ENCODE measurements around the gene ANKK1.

ANKK1 gene

GRCh38 chr11:113373981-113374560 lies 13.5 kb upstream of the ANKK1 start:
- POLR2A ChIA-PET (ENCODE audit: low non-redundant PET) = no interaction called here
- DNase-seq (ENCODE audit: low spot score) = no peak
- TF ChIP-seq CTCF (conservative IDR thresholded peaks at IDR 0.05; ENCODE audit: low read depth) = no peak
- CTCF ChIA-PET = no interaction called here
- H3K27ac ChIP-seq = peak overlapping the region; percentile 59; the same call in 1 of the 2 replicates

GRCh38 chr11:113375402-113375801 lies 12.2 kb upstream of the ANKK1 start:
- no peak for DNase-seq (ENCODE audit: low spot score)
- ChIA-PET CTCF (no interaction called here), POLR2A (ENCODE audit: low non-redundant PET) (no interaction called here)
- no peak for TF ChIP-seq CTCF (conservative IDR thresholded peaks at IDR 0.05; ENCODE audit: low read depth)
- H3K27ac ChIP-seq = no peak overlapping the region

GRCh38 chr11:113376156-113376555 lies 11.4 kb upstream of the ANKK1 start:
- TF ChIP-seq CTCF (conservative IDR thresholded peaks at IDR 0.05; ENCODE audit: low read depth) = no peak
- ChIA-PET CTCF (no interaction called here), POLR2A (ENCODE audit: low non-redundant PET) (no interaction called here)
- DNase-seq (ENCODE audit: low spot score) = no peak
- H3K27ac ChIP-seq = no peak overlapping the region

GRCh38 chr11:113377681-113378412 lies 9.7 kb upstream of the ANKK1 start:
- TF ChIP-seq CTCF (conservative IDR thresholded peaks at IDR 0.05; ENCODE audit: low read depth) = no peak
- ChIA-PET POLR2A (ENCODE audit: low non-redundant PET) (no interaction called here), CTCF (no interaction called here)
- H3K27ac ChIP-seq = peak overlapping the region; percentile 79
- peak; percentile 34 for DNase-seq (ENCODE audit: low spot score)

- no peak for TF ChIP-seq CTCF (conservative IDR thresholded peaks at IDR 0.05; ENCODE audit: low read depth)
- ChIA-PET CTCF (no interaction called here), POLR2A (ENCODE audit: low non-redundant PET) (no interaction called here)
- DNase-seq (ENCODE audit: low spot score) = no peak
- H3K27ac ChIP-seq = no peak overlapping the region
Observed at GRCh38 chr11:113378692-113379091, 8.9 kb upstream of the ANKK1 start.

- CTCF ChIA-PET = interaction anchor here (0.6 kb wide), 1 partner anchor 78 kb away, joined by 3 read pairs; no protein-coding TSS in a partner anchor
- no peak for TF ChIP-seq CTCF (conservative IDR thresholded peaks at IDR 0.05; ENCODE audit: low read depth)
- H3K27ac ChIP-seq = no peak overlapping the region
- DNase-seq (ENCODE audit: low spot score) = no peak
- POLR2A ChIA-PET (ENCODE audit: low non-redundant PET) = no interaction called here
Observed at GRCh38 chr11:113382121-113382520, 5.5 kb upstream of the ANKK1 start.
